HG02981 (cell line): ENCODE data around the gene PRRC2B.
"Not testable (repeated sequence)": the region's sequence is repeated elsewhere in the genome, so short reads cannot be mapped to it uniquely, and the experiment has no call there.

ENCODE experiments used
- ATAC-seq: cut with Tn5 transposase; IDR thresholded peaks from one replicate; pipeline ENCODE4 v1.9.1; 2021; ENCODE audit warnings: mild to moderate bottlenecking, moderate library complexity; ENCODE audit not compliant: unreplicated experiment

The PRRC2B gene

GRCh38 chr9:131469356-131469755 is 75.5 kb downstream of the PRRC2B start:
- ATAC-seq, result no peak

- ATAC-seq, result no peak
Measured at GRCh38 chr9:131469951-131470350, 76.1 kb downstream of the PRRC2B start.

- no peak for ATAC-seq
Measured at GRCh38 chr9:131470581-131470991, 76.7 kb downstream of the PRRC2B start.

GRCh38 chr9:131472085-131472484 is 78.2 kb downstream of the PRRC2B start:
- ATAC-seq, result not testable (repeated sequence)

- ATAC-seq, result no peak
Measured at GRCh38 chr9:131473198-131473885, 79.5 kb downstream of the PRRC2B start.

- no peak for ATAC-seq
Measured at GRCh38 chr9:131473891-131474290, 80.0 kb downstream of the PRRC2B start.

GRCh38 chr9:131474711-131475110 is 80.8 kb downstream of the PRRC2B start:
- no peak for ATAC-seq

GRCh38 chr9:131475111-131475955 is 81.4 kb downstream of the PRRC2B start:
- ATAC-seq, result no peak

GRCh38 chr9:131475956-131476776 is 82.3 kb downstream of the PRRC2B start:
- no peak for ATAC-seq

GRCh38 chr9:131476777-131477345 is 83.0 kb downstream of the PRRC2B start:
- no peak for ATAC-seq

- no peak for ATAC-seq
Measured at GRCh38 chr9:131477367-131477766, 83.5 kb downstream of the PRRC2B start.

GRCh38 chr9:131477816-131478419 is 84.0 kb downstream of the PRRC2B start:
- ATAC-seq, result no peak

- ATAC-seq, result no peak
Measured at GRCh38 chr9:131478421-131478868, 84.6 kb downstream of the PRRC2B start.

GRCh38 chr9:131478911-131479310 is 85.0 kb downstream of the PRRC2B start:
- ATAC-seq, result no peak

GRCh38 chr9:131480258-131480657 is 86.4 kb downstream of the PRRC2B start:
- no peak for ATAC-seq

GRCh38 chr9:131481441-131482342 is 87.8 kb downstream of the PRRC2B start:
- ATAC-seq, result no peak

GRCh38 chr9:131482343-131483006 is 88.6 kb downstream of the PRRC2B start:
- no peak for ATAC-seq

GRCh38 chr9:131483319-131484050 is 89.6 kb downstream of the PRRC2B start:
- ATAC-seq, result no peak
